ENCODE data around the gene TMEM238. TPM values are rescaled to one million over a fixed set of nuclear protein-coding genes. Genes with fewer than 3 reads are reported as not detected.

The TMEM238 gene
- total and polyA plus RNA-seq, 7 donors: 0.54 to 1.7 (median 0.90) TPM; not detected in 2

GRCh38 chr19:55362174-55362989 lies 21.7 kb downstream of the TMEM238 start:
- H3K27me3 ChIP-seq: peaks cover 0 to 9% (median 2%) of the 10 kb centered on the region in 3 donors
- no peak overlapping the region for H3K27ac ChIP-seq
- TF ChIP-seq EP300 (IDR thresholded peaks at IDR 0.05) (no peak), POLR2A (IDR thresholded peaks at IDR 0.05) (no peak), POLR2AphosphoS5 (IDR thresholded peaks at IDR 0.05) (no peak), CTCF (IDR thresholded peaks at IDR 0.05) (no peak)
- no peaks in the 10 kb centered on the region for H3K9me3 ChIP-seq
- no peaks in the 10 kb centered on the region for H3K4me1 ChIP-seq
- DNase-seq: no peak
- H3K36me3 ChIP-seq: no peaks in the 10 kb centered on the region
- H3K4me3 ChIP-seq: no peak overlapping the region
- intact Hi-C loops (cut with DNase I): no loop called here
- WGBS, 2 donors: 66 to 81% methylated on average over 38 of the region's 38 CpGs

- no peaks in the 10 kb centered on the region for H3K36me3 ChIP-seq
- peaks cover 0 to 15% (median 5%) of the 10 kb centered on the region in 3 donors for H3K27me3 ChIP-seq
- intact Hi-C loops (cut with DNase I): no loop called here
- H3K4me3 ChIP-seq: no peak overlapping the region
- TF ChIP-seq POLR2AphosphoS5 (IDR thresholded peaks at IDR 0.05) (no peak), CTCF (IDR thresholded peaks at IDR 0.05) (no peak), EP300 (IDR thresholded peaks at IDR 0.05) (no peak), POLR2A (IDR thresholded peaks at IDR 0.05) (no peak)
- DNase-seq: no peak
- H3K9me3 ChIP-seq: no peaks in the 10 kb centered on the region
- H3K27ac ChIP-seq: no peak overlapping the region
- H3K4me1 ChIP-seq: no peaks in the 10 kb centered on the region
- WGBS, 2 donors: 91% methylated on average over 16 of the region's 16 CpGs
Measured at GRCh38 chr19:55360902-55361301, 23.2 kb downstream of the TMEM238 start.

GRCh38 chr19:55358943-55359908 lies 24.9 kb downstream of the TMEM238 start:
- intact Hi-C loops (cut with DNase I): no loop called here
- TF ChIP-seq POLR2AphosphoS5 (IDR thresholded peaks at IDR 0.05): no peak
- TF ChIP-seq EP300 (IDR thresholded peaks at IDR 0.05): no peak
- no peak for TF ChIP-seq CTCF (IDR thresholded peaks at IDR 0.05)
- TF ChIP-seq POLR2A (IDR thresholded peaks at IDR 0.05): no peak
- peaks cover 6 to 27% (median 16%) of the 10 kb centered on the region in 3 donors for H3K27me3 ChIP-seq
- no peaks in the 10 kb centered on the region for H3K9me3 ChIP-seq
- H3K4me1 ChIP-seq: peaks cover 0 to 7% (median 5%) of the 10 kb centered on the region in 4 donors
- no peaks in the 10 kb centered on the region for H3K36me3 ChIP-seq
- no peak overlapping the region for H3K27ac ChIP-seq
- no peak for DNase-seq
- no peak overlapping the region for H3K4me3 ChIP-seq
- WGBS, 2 donors: 78 to 83% methylated on average over 32 of the region's 32 CpGs

- Histone ChIP-seq H3K4me3 (no peak overlapping the region), H3K4me1 (peaks cover 0 to 15% (median 12%) of the 10 kb centered on the region in 4 donors), H3K36me3 (no peaks in the 10 kb centered on the region), H3K27me3 (peaks cover 9 to 34% (median 24%) of the 10 kb centered on the region in 3 donors), H3K27ac (no peak overlapping the region), H3K9me3 (no peaks in the 10 kb centered on the region)
- intact Hi-C loops (cut with DNase I): no loop called here
- TF ChIP-seq EP300 (IDR thresholded peaks at IDR 0.05): no peak
- WGBS, 2 donors: 92% methylated on average over 19 of the region's 19 CpGs
- no peak for DNase-seq
Measured at GRCh38 chr19:55358493-55358892, 25.6 kb downstream of the TMEM238 start.

Data from sigmoid colon (tissue), 7 donors.